ENCODE results near the gene LAMA5. TPM values are rescaled to one million over a fixed set of nuclear protein-coding genes. Genes with fewer than 3 reads are reported as not detected.

LAMA5 gene
- total and polyA plus RNA-seq, 4 donors, result 116 to 315 (median 244) TPM

DNA sequence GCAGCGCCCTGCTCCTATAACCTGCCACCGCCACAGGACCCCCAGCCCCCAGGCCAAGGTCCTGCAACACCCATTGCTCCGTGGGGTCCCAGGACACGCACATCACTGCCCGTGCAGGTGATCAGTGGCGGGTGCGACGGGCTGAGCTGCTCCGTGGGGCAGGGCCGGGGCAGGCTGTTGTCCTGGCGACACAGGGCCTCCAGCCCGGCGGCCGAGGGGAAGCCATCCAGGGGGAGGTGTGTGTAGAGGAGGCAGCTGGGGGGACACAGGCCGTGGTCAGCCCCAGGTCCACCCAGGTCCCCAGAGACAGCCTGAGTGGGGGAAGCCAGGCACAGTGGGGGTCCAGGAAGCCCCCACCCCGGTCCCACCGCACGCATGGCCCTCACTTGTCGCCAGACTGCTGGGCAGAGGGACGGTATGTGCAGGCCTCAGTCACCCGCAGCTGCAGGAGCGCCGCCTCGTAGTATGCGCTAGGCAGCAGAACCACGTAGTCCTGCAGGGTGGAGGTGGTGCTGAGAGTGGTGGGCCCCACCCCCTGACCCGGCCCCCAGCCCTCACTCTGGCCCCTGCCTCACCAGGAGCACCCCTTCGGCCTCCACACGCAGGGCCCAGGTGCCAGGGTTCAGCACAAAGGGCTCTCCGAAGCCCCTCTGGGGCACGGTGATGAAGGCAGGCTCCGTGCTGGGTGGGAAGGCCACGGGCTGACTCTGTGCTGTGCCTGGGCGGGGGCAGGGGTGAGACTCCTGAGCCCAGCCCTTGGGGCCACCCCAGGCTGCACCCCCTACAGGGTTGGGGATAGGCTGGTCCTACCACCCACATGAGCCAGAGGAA, 33.9 kb downstream of the LAMA5 start:
- ATAC-seq (ENCODE audit: insufficient read depth, low FRiP score) (no peak), DNase-seq (no peak)
- Histone ChIP-seq H3K9ac (ENCODE audit: insufficient read depth in 1 of 2, low read length in 2 of 2) (no peak overlapping the region), H3K36me3 (ENCODE audit: control insufficient read depth in 4 of 4, insufficient read depth in 4 of 4, low read length in 4 of 4) (peaks cover 0 to 91% (median 5%) of the 10 kb centered on the region in 4 donors), H3K9me3 (ENCODE audit: control insufficient read depth in 4 of 4, insufficient read depth in 3 of 4, low read length in 3 of 4) (no peaks in the 10 kb centered on the region), H3K4me1 (ENCODE audit: control insufficient read depth in 5 of 5, insufficient read depth in 5 of 5, low read length in 5 of 5) (no peaks in the 10 kb centered on the region), H3K27me3 (ENCODE audit: control insufficient read depth in 3 of 3, insufficient read depth in 3 of 3, low read length in 2 of 3) (no peaks in the 10 kb centered on the region), H3K27ac (ENCODE audit: low read depth in 1 of 2, low read length in 1 of 2) (no peak overlapping the region), H3K4me3 (no peak overlapping the region)
- 94% methylated on average over 31 to 34 of the region's 34 CpGs for WGBS, 2 donors
- TF ChIP-seq, protein P1, sequence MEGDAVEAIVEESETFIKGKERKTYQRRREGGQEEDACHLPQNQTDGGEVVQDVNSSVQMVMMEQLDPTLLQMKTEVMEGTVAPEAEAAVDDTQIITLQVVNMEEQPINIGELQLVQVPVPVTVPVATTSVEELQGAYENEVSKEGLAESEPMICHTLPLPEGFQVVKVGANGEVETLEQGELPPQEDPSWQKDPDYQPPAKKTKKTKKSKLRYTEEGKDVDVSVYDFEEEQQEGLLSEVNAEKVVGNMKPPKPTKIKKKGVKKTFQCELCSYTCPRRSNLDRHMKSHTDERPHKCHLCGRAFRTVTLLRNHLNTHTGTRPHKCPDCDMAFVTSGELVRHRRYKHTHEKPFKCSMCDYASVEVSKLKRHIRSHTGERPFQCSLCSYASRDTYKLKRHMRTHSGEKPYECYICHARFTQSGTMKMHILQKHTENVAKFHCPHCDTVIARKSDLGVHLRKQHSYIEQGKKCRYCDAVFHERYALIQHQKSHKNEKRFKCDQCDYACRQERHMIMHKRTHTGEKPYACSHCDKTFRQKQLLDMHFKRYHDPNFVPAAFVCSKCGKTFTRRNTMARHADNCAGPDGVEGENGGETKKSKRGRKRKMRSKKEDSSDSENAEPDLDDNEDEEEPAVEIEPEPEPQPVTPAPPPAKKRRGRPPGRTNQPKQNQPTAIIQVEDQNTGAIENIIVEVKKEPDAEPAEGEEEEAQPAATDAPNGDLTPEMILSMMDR (IDR thresholded peaks at IDR 0.05; ENCODE audit: control extremely low read depth, extremely low read depth), result no peak

DNA sequence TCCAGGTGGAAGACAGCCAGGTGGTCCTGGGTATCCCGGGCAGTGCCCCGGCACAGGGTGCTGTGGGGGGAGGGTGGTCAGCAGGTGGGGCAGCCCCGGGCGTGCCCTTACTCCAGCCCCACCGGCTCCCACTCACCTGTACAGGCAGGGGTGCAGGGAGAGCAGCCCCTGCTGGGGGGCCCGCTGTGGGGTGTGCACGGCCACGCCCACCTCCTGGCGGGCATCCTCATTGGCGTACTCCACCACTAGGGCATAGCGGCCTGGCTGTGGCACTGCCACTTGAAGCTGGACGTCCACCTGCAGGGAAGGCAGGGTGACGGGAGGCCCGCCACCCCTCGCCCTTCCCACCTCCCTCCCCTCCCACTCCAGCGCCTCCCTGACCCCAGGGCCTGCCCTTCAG, 34.7 kb downstream of the LAMA5 start:
- Histone ChIP-seq H3K9me3 (ENCODE audit: control insufficient read depth in 4 of 4, insufficient read depth in 3 of 4, low read length in 3 of 4) (no peaks in the 10 kb centered on the region), H3K36me3 (ENCODE audit: control insufficient read depth in 4 of 4, insufficient read depth in 4 of 4, low read length in 4 of 4) (peaks cover 0 to 91% (median 9%) of the 10 kb centered on the region in 4 donors), H3K4me3 (no peak overlapping the region), H3K9ac (ENCODE audit: insufficient read depth in 1 of 2, low read length in 2 of 2) (no peak overlapping the region), H3K27ac (ENCODE audit: low read depth in 1 of 2, low read length in 1 of 2) (no peak overlapping the region), H3K4me1 (ENCODE audit: control insufficient read depth in 5 of 5, insufficient read depth in 5 of 5, low read length in 5 of 5) (no peaks in the 10 kb centered on the region), H3K27me3 (ENCODE audit: control insufficient read depth in 3 of 3, insufficient read depth in 3 of 3, low read length in 2 of 3) (no peaks in the 10 kb centered on the region)
- ATAC-seq (ENCODE audit: insufficient read depth, low FRiP score) (no peak), DNase-seq (no peak)
- TF ChIP-seq, protein P1 (IDR thresholded peaks at IDR 0.05; ENCODE audit: control extremely low read depth, extremely low read depth), result no peak
- 87 to 88% methylated on average over 15 to 16 of the region's 16 CpGs for WGBS, 2 donors

DNA sequence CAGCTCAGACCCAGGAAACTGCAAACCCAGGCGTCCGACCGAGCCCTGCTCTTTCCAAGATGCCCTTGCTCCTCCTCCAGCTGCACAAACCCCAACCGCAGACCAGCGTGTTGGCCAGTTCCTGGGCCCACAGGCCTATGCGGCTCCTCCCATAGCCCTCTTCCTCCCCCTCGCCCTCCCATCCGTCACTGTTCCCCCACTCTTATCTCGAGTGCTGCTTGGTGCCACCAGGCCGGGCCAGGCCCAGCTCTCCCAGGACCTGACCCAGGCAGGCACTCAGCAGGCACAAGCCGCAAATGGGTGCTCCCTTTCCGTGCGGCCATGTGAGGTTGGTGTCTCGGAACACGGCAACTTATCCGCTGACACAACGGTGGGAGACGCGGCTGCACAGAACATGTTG, 35.8 kb downstream of the LAMA5 start:
- H3K36me3 ChIP-seq (ENCODE audit: control insufficient read depth in 4 of 4, insufficient read depth in 4 of 4, low read length in 4 of 4), result peaks cover 0 to 91% (median 12%) of the 10 kb centered on the region in 4 donors
- H3K4me3 ChIP-seq, result no peak overlapping the region
- no peaks in the 10 kb centered on the region for H3K4me1 ChIP-seq (ENCODE audit: control insufficient read depth in 5 of 5, insufficient read depth in 5 of 5, low read length in 5 of 5)
- TF ChIP-seq, protein P1 (IDR thresholded peaks at IDR 0.05; ENCODE audit: control extremely low read depth, extremely low read depth), result no peak
- DNase-seq (no peak), ATAC-seq (ENCODE audit: insufficient read depth, low FRiP score) (no peak)
- no peak overlapping the region for H3K9ac ChIP-seq (ENCODE audit: insufficient read depth in 1 of 2, low read length in 2 of 2)
- H3K9me3 ChIP-seq (ENCODE audit: control insufficient read depth in 4 of 4, insufficient read depth in 3 of 4, low read length in 3 of 4), result no peaks in the 10 kb centered on the region
- H3K27ac ChIP-seq (ENCODE audit: low read depth in 1 of 2, low read length in 1 of 2), result no peak overlapping the region
- H3K27me3 ChIP-seq (ENCODE audit: control insufficient read depth in 3 of 3, insufficient read depth in 3 of 3, low read length in 2 of 3), result no peaks in the 10 kb centered on the region
- WGBS, 2 donors, result 93 to 94% methylated on average over 19 of the region's 19 CpGs
